ENCODE measurements around the gene ZEB1.
"Not testable (repeated sequence)": the region's sequence is repeated elsewhere in the genome, so short reads cannot be mapped to it uniquely, and the experiment has no call there.

The ZEB1 gene

GRCh38 chr10:31372439-31372838, 53.4 kb downstream of the ZEB1 start:
- DNase-seq, result no peak

GRCh38 chr10:31374146-31374696, 55.2 kb downstream of the ZEB1 start:
- DNase-seq, result no peak

- no peak for DNase-seq
Observed at GRCh38 chr10:31381171-31381570, 62.2 kb downstream of the ZEB1 start.

- DNase-seq, result no peak
Observed at GRCh38 chr10:31381766-31382316, 62.8 kb downstream of the ZEB1 start.

- no peak for DNase-seq
Observed at GRCh38 chr10:31383810-31384588, 65.0 kb downstream of the ZEB1 start.

GRCh38 chr10:31384589-31384949, 65.6 kb downstream of the ZEB1 start:
- DNase-seq, result no peak

- no peak for DNase-seq
Observed at GRCh38 chr10:31390804-31391203, 71.8 kb downstream of the ZEB1 start.

- no peak for DNase-seq
Observed at GRCh38 chr10:31393844-31394243, 74.8 kb downstream of the ZEB1 start.

GRCh38 chr10:31395695-31396094, 76.7 kb downstream of the ZEB1 start:
- DNase-seq, result no peak

- no peak for DNase-seq
Observed at GRCh38 chr10:31396376-31396775, 77.4 kb downstream of the ZEB1 start.

- no peak for DNase-seq
Observed at GRCh38 chr10:31397852-31398251, 78.8 kb downstream of the ZEB1 start.

GRCh38 chr10:31399171-31399570, 80.2 kb downstream of the ZEB1 start:
- DNase-seq, result no peak

- no peak for DNase-seq
Observed at GRCh38 chr10:31399631-31400030, 80.6 kb downstream of the ZEB1 start.

- DNase-seq, result no peak
Observed at GRCh38 chr10:31401287-31401686, 82.3 kb downstream of the ZEB1 start.

GRCh38 chr10:31404640-31405039, 85.6 kb downstream of the ZEB1 start:
- no peak for DNase-seq

- DNase-seq, result not testable (repeated sequence)
Observed at GRCh38 chr10:31405829-31406228, 86.8 kb downstream of the ZEB1 start.

- not testable (repeated sequence) for DNase-seq
Observed at GRCh38 chr10:31412397-31412796, 93.4 kb downstream of the ZEB1 start.

GRCh38 chr10:31413325-31413724, 94.3 kb downstream of the ZEB1 start:
- no peak for DNase-seq

GRCh38 chr10:31418481-31418880, 99.5 kb downstream of the ZEB1 start:
- DNase-seq, result no peak

- DNase-seq, result no peak
Observed at GRCh38 chr10:31419394-31420063, 100.5 kb downstream of the ZEB1 start.

GRCh38 chr10:31421322-31421721, 102.3 kb downstream of the ZEB1 start:
- DNase-seq, result no peak

GRCh38 chr10:31422634-31423033, 103.6 kb downstream of the ZEB1 start:
- no peak for DNase-seq

- no peak for DNase-seq
Observed at GRCh38 chr10:31424473-31424872, 105.5 kb downstream of the ZEB1 start.

GRCh38 chr10:31426401-31426800, 107.4 kb downstream of the ZEB1 start:
- no peak for DNase-seq

Data from central memory CD4-positive, alpha-beta T cell (primary cell).